Stomach (tissue), 4 donors: ENCODE measurements around the gene ATG13.

Experiments used
- CTCF ChIP-seq, 7 experiments: fragments of 450-650 bp in 4 of 7; fragments of 200-600 bp in 3 of 7; sonication (generic) in 3 of 7; IDR thresholded peaks; one replicate each; pipeline ENCODE4 v1.5.1; 2016 to 2019; ENCODE audit warnings: antibody characterized with exemption in 7 of 7, control low read depth in 2 of 7, mild to moderate bottlenecking in 1 of 7
- POLR2A ChIP-seq, 4 donors: fragments of 450-650 bp; IDR thresholded peaks; one replicate each; pipeline ENCODE4 v1.6.1; 2016; ENCODE audit warnings: antibody characterized with exemption in 4 of 4, control low read depth in 2 of 4, mild to moderate bottlenecking in 1 of 4, moderate library complexity in 1 of 4
- POLR2AphosphoS5 ChIP-seq, 3 donors: sonication (generic); formaldehyde crosslinking; IDR thresholded peaks; one replicate each; pipeline ENCODE4 v1.6.1; 2016; ENCODE audit warnings: antibody characterized with exemption in 3 of 3

GRCh38 chr11:46657186-46657585 lies 39.8 kb downstream of the ATG13 start:
- TF ChIP-seq CTCF (IDR thresholded peaks at IDR 0.05) (no peak), POLR2A (IDR thresholded peaks at IDR 0.05) (no peak), POLR2AphosphoS5 (IDR thresholded peaks at IDR 0.05) (no peak)
